CD4-positive, CD25-positive, alpha-beta regulatory T cell (primary cell): ENCODE measurements around the gene FLNB. TPM values are rescaled to one million over a fixed set of nuclear protein-coding genes. Genes with fewer than 3 reads are reported as not detected.

ENCODE experiments used
- ATAC-seq, 2 donors: fragments of 150-1000 bp; cut with Tn5 transposase; one replicate each; pipeline ENCODE4 v1.10.0; 2021; ENCODE audit warnings: low read depth in 2 of 2, moderate number of reproducible peaks in 2 of 2, moderate library complexity in 1 of 2
- DNase-seq, 3 donors: peaks; one replicate each; pipeline versions ENCODE4 v3.0.0 to v3.0.0-alpha.2; 2012 to 2022; ENCODE audit warnings: mixed read lengths in 1 of 3
- H3K27ac ChIP-seq: one replicate; pipeline ENCODE4 v1.7.0; 2013; ENCODE audit warnings: mild to moderate bottlenecking, low read length; ENCODE audit not compliant: insufficient read depth, poor library complexity, severe bottlenecking
- H3K27me3 ChIP-seq: one replicate; pipeline ENCODE4 v1.7.0; 2013; ENCODE audit warnings: low read length; ENCODE audit not compliant: control insufficient read depth, insufficient read depth
- H3K36me3 ChIP-seq: one replicate; pipeline ENCODE4 v1.7.0; 2013; ENCODE audit warnings: mild to moderate bottlenecking, low read length, moderate library complexity; ENCODE audit not compliant: control insufficient read depth, insufficient read depth
- H3K4me1 ChIP-seq: 2 replicates; pipeline ENCODE4 v1.7.0; 2013; ENCODE audit warnings: mild to moderate bottlenecking, low read length; ENCODE audit not compliant: insufficient read depth, control insufficient read depth, poor library complexity, severe bottlenecking
- H3K4me3 ChIP-seq: one replicate; pipeline ENCODE4 v1.7.0; 2013; ENCODE audit warnings: low read depth, mild to moderate bottlenecking, low read length, moderate library complexity
- H3K9me3 ChIP-seq, 2 experiments: 1 replicate in 1 of 2; 2 replicates in 1 of 2; pipeline ENCODE4 v1.7.0; 2013; ENCODE audit warnings: low read length in 2 of 2, mild to moderate bottlenecking in 1 of 2, moderate library complexity in 1 of 2; ENCODE audit not compliant: control insufficient read depth in 2 of 2
- H3K27ac Mint-ChIP-seq, 3 donors: one replicate each; pipeline ENCODE4 v1.8.0; 2020 to 2022; ENCODE audit warnings: mild to moderate bottlenecking in 3 of 3, mixed read lengths in 3 of 3, moderate library complexity in 2 of 3
- H3K27me3 Mint-ChIP-seq: one replicate; pipeline ENCODE4 v1.8.0; 2022; ENCODE audit warnings: mild to moderate bottlenecking, mixed read lengths
- H3K36me3 Mint-ChIP-seq: one replicate; pipeline ENCODE4 v1.8.0; 2020; ENCODE audit warnings: mixed read lengths
- H3K4me1 Mint-ChIP-seq, 4 donors: one replicate each; pipeline ENCODE4 v1.8.0; 2020 to 2022; ENCODE audit warnings: mixed read lengths in 4 of 4, mild to moderate bottlenecking in 1 of 4
- H3K4me3 Mint-ChIP-seq, 4 donors: one replicate each; pipeline ENCODE4 v1.8.0; 2020 to 2022; ENCODE audit warnings: mild to moderate bottlenecking in 4 of 4, mixed read lengths in 4 of 4, moderate library complexity in 3 of 4
- H3K9me3 Mint-ChIP-seq, 7 donors: one replicate each; pipeline ENCODE4 v1.8.0; 2020 to 2022; ENCODE audit warnings: mixed read lengths in 7 of 7, mild to moderate bottlenecking in 3 of 7, moderate library complexity in 2 of 7
- polyA plus RNA-seq, 4 donors: library from polyadenylated mRNA; unstranded; fragments of 300-500 nt; fragmentation: Illumina TruSeq; gene quantifications; one replicate each; pipeline ENCODE4 v1.2.3, GENCODE V29; 2021
- total RNA-seq: library from RNA; stranded (reverse); gene quantifications from one replicate; pipeline ENCODE4 v1.2.3, GENCODE V29; 2022

FLNB gene
- total and polyA plus RNA-seq, 5 donors from 2014 or later = 8.9 to 40.8 (median 14.5) TPM

GRCh38 chr3:58004973-58005372, 3.2 kb upstream of the FLNB start:
- DNase-seq (no peak), ATAC-seq (no peak)
- Mint-ChIP-seq H3K27ac (no peak overlapping the region), H3K27me3 (peaks cover 12% of the 10 kb centered on the region), H3K36me3 (no peaks in the 10 kb centered on the region), H3K4me1 (peaks cover 4 to 12% (median 7%) of the 10 kb centered on the region in 4 donors), H3K4me3 (no peak overlapping the region), H3K9me3 (no peaks in the 10 kb centered on the region)
- Histone ChIP-seq H3K27me3 (no peaks in the 10 kb centered on the region), H3K36me3 (no peaks in the 10 kb centered on the region), H3K4me3 (no peak overlapping the region), H3K27ac (no peak overlapping the region), H3K4me1 (peaks cover 13% of the 10 kb centered on the region), H3K9me3 (no peaks in the 10 kb centered on the region)

DNA sequence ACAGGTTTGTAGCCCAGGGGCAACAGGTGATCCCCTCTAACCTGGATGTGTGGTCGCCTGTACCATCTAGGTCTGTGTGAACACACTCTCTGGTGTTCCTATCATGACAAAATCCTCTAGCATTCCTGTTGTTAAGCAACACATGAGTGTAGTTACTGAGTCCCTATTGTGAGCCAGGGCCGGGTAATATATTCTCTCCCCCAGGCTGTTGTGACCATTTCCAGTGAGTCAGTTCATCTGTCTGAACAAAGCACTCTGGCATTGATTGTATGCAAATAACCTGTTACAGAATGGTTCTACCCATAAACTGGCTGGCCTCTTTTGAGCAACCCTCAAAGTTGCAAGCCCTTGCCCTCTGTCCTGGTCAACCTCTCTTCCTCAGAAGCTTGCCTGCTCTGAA, 2.6 kb upstream of the FLNB start:
- no peaks in the 10 kb centered on the region for H3K36me3 ChIP-seq
- peaks cover 12% of the 10 kb centered on the region for H3K27me3 Mint-ChIP-seq
- no peaks in the 10 kb centered on the region for H3K9me3 ChIP-seq
- DNase-seq (no peak), ATAC-seq (no peak)
- no peak overlapping the region for H3K4me3 Mint-ChIP-seq
- H3K4me1 Mint-ChIP-seq = peaks cover 4 to 19% (median 10%) of the 10 kb centered on the region in 4 donors
- no peak overlapping the region for H3K27ac ChIP-seq
- no peak overlapping the region for H3K27ac Mint-ChIP-seq
- no peaks in the 10 kb centered on the region for H3K27me3 ChIP-seq
- H3K36me3 Mint-ChIP-seq = no peaks in the 10 kb centered on the region
- H3K4me3 ChIP-seq = no peak overlapping the region
- peaks cover 18% of the 10 kb centered on the region for H3K4me1 ChIP-seq
- no peaks in the 10 kb centered on the region for H3K9me3 Mint-ChIP-seq

DNA sequence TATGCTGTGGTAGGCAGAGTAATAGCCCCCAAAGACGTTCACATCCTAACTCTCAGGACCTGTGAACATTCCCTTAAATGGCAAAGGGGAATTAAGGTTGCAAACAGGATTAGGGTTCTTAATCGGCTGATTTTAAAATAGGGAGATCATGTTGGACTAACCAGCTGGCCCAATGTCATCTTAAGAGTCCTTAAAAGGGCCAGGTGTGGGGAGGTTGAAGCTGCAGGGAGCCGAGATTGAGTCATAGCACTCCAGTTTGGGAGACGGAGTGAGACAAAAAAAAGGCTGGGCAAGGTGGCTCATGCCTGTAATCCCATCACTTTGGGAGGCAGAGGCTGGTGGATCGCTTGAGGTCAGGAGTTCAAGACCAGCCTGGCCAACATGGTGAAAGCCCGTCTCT, 1.6 kb upstream of the FLNB start:
- Mint-ChIP-seq H3K4me1 (peaks cover 8 to 28% (median 18%) of the 10 kb centered on the region in 4 donors), H3K27ac (peak overlapping the region in 1 of 3 donors; percentile 31), H3K36me3 (peaks cover 3% of the 10 kb centered on the region), H3K4me3 (peak overlapping the region; percentile 48 to 70 (median 53)), H3K27me3 (peaks cover 7% of the 10 kb centered on the region), H3K9me3 (no peaks in the 10 kb centered on the region)
- ATAC-seq (no peak), DNase-seq (no peak)
- H3K27me3 ChIP-seq = no peaks in the 10 kb centered on the region
- H3K9me3 ChIP-seq = no peaks in the 10 kb centered on the region
- H3K4me3 ChIP-seq = no peak overlapping the region
- no peaks in the 10 kb centered on the region for H3K36me3 ChIP-seq
- peaks cover 24% of the 10 kb centered on the region for H3K4me1 ChIP-seq
- no peak overlapping the region for H3K27ac ChIP-seq

DNA sequence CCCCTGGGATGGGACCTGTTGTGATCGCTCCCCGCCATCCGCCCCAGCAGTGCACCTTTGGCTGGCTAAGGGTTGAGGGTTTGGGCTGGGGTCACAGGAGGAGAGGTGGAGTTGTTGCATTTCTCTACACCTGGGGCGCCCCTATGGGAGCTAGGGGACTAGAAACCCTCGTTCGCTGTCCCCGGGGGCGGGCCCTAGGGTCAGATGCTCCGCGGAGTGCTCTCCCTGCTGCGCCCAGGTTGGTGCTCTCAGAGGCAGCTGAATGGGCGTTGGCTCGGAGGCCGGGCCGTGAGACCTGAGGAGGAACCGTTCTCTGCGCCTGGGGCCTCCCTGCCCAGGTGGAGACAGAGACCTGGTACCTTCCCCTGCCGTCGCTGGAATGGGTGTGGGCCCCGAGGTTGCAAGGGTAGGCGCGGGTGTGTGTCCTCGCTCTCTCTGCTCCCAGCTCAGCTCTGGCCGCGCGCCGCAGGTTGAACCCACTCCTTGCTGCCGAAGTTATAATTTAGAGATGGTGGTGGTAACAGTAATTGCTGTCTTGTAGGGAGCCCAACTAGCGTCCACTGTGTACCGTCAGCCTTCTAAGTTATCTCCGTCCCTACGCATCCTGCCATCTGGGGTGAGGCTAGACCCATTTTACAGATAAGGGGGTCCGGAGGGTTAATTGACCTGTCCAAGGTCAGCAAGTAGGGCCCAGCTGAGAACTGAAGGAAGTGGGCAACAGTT, 965 bp downstream of the FLNB start:
- Mint-ChIP-seq H3K4me1 (peaks cover 8 to 47% (median 34%) of the 10 kb centered on the region in 4 donors), H3K36me3 (peaks cover 3% of the 10 kb centered on the region), H3K27me3 (peaks cover 4% of the 10 kb centered on the region), H3K9me3 (no peaks in the 10 kb centered on the region), H3K4me3 (peak overlapping the region; percentile 70 to 96 (median 90)), H3K27ac (peak overlapping the region; percentile 92 to 94 (median 93))
- Histone ChIP-seq H3K9me3 (no peaks in the 10 kb centered on the region), H3K4me1 (peaks cover 35% of the 10 kb centered on the region), H3K27ac (peak overlapping the region; percentile 52), H3K36me3 (no peaks in the 10 kb centered on the region), H3K27me3 (no peaks in the 10 kb centered on the region), H3K4me3 (peak overlapping the region; percentile 78)
- peak; percentile 12 to 72 (median 32) for DNase-seq
- peak; percentile 13 to 19 for ATAC-seq

- no peaks in the 10 kb centered on the region for H3K9me3 Mint-ChIP-seq
- H3K27ac Mint-ChIP-seq = peak overlapping the region; percentile 92 to 94 (median 93)
- H3K27me3 Mint-ChIP-seq = peaks cover 4% of the 10 kb centered on the region
- H3K4me3 Mint-ChIP-seq = peak overlapping the region; percentile 87 to 96 (median 90)
- H3K4me1 Mint-ChIP-seq = peaks cover 8 to 48% (median 34%) of the 10 kb centered on the region in 4 donors
- Histone ChIP-seq H3K4me1 (peaks cover 35% of the 10 kb centered on the region), H3K9me3 (no peaks in the 10 kb centered on the region), H3K27me3 (no peaks in the 10 kb centered on the region), H3K36me3 (no peaks in the 10 kb centered on the region), H3K27ac (no peak overlapping the region), H3K4me3 (peak overlapping the region; percentile 78)
- DNase-seq (peak in 1 of 3 donors; percentile 44), ATAC-seq (no peak)
- peaks cover 3% of the 10 kb centered on the region for H3K36me3 Mint-ChIP-seq
Measured at GRCh38 chr3:58009749-58010535, 1.7 kb downstream of the FLNB start.

- H3K4me1 Mint-ChIP-seq = peaks cover 8 to 54% (median 38%) of the 10 kb centered on the region in 4 donors
- H3K36me3 Mint-ChIP-seq = peaks cover 3% of the 10 kb centered on the region
- peak overlapping the region; percentile 87 to 96 (median 90) for H3K4me3 Mint-ChIP-seq
- H3K27me3 Mint-ChIP-seq = peaks cover 2% of the 10 kb centered on the region
- H3K9me3 Mint-ChIP-seq = no peaks in the 10 kb centered on the region
- no peak for ATAC-seq
- no peaks in the 10 kb centered on the region for H3K27me3 ChIP-seq
- peaks cover 35% of the 10 kb centered on the region for H3K4me1 ChIP-seq
- no peaks in the 10 kb centered on the region for H3K36me3 ChIP-seq
- H3K27ac Mint-ChIP-seq = peak overlapping the region in 1 of 3 donors; percentile 25
- H3K9me3 ChIP-seq = no peaks in the 10 kb centered on the region
- DNase-seq = no peak
- H3K4me3 ChIP-seq = peak overlapping the region; percentile 8
- no peak overlapping the region for H3K27ac ChIP-seq
Measured at GRCh38 chr3:58010562-58010961, 2.3 kb downstream of the FLNB start.

DNA sequence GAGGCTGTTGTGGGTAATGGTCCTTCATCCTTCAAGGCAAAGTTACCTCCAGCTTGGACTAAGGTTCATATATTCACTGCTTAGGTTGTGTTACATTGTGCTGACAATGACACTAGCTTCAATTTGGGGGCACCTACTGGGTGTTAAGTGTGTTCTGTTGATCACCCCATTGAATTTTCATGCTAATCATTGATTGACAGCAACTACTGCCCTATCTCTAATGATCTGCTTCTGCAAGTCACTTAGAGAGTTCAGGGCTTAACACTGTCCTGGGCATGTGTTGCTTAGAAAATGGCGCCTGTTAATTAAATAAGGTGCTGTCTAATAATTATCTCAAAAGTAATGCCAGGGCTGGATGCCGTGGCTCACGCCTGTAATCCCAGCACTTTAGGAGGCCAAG, 3.4 kb downstream of the FLNB start:
- Histone ChIP-seq H3K4me1 (peaks cover 35% of the 10 kb centered on the region), H3K9me3 (no peaks in the 10 kb centered on the region), H3K27ac (no peak overlapping the region), H3K27me3 (no peaks in the 10 kb centered on the region), H3K36me3 (no peaks in the 10 kb centered on the region), H3K4me3 (no peak overlapping the region)
- Mint-ChIP-seq H3K4me1 (peaks cover 8 to 57% (median 40%) of the 10 kb centered on the region in 4 donors), H3K9me3 (no peaks in the 10 kb centered on the region), H3K4me3 (peak overlapping the region; percentile 72 to 96 (median 88)), H3K27ac (peak overlapping the region; percentile 40 to 85 (median 76)), H3K36me3 (peaks cover 3% of the 10 kb centered on the region), H3K27me3 (no peaks in the 10 kb centered on the region)
- no peak for ATAC-seq
- no peak for DNase-seq
